ENCODE results near the gene ADH1C. TPM values are rescaled to one million over a fixed set of nuclear protein-coding genes. Genes with fewer than 3 reads are reported as not detected.

ADH1C gene
- total and polyA plus RNA-seq, 8 donors, result 1.2 to 26.4 (median 22.1) TPM

GRCh38 chr4:99341426-99341825 lies 11.1 kb downstream of the ADH1C start:
- intact Hi-C loops (cut with DNase I), result no loop called here
- TF ChIP-seq CTCF (IDR thresholded peaks at IDR 0.05), result no peak

GRCh38 chr4:99339172-99339571 lies 13.4 kb downstream of the ADH1C start:
- intact Hi-C loops (cut with DNase I), result no loop called here
- Histone ChIP-seq H3K36me3 (no peaks in the 10 kb centered on the region), H3K27ac (no peak overlapping the region), H3K27me3 (no peaks in the 10 kb centered on the region), H3K9me3 (no peaks in the 10 kb centered on the region), H3K4me3 (no peak overlapping the region), H3K4me1 (no peaks in the 10 kb centered on the region)
- DNase-seq (no peak), ATAC-seq (no peak)
- TF ChIP-seq CTCF (IDR thresholded peaks at IDR 0.05), result no peak

More at GRCh38 chr4:99341426-99341825, 11.1 kb downstream of the ADH1C start:
- DNase-seq (no peak), ATAC-seq (no peak)
- Histone ChIP-seq H3K4me3 (no peak overlapping the region), H3K9me3 (no peaks in the 10 kb centered on the region), H3K36me3 (no peaks in the 10 kb centered on the region), H3K27ac (no peak overlapping the region), H3K4me1 (no peaks in the 10 kb centered on the region), H3K27me3 (no peaks in the 10 kb centered on the region)

- Histone ChIP-seq H3K4me1 (no peaks in the 10 kb centered on the region), H3K27ac (no peak overlapping the region), H3K4me3 (no peak overlapping the region), H3K36me3 (no peaks in the 10 kb centered on the region), H3K27me3 (no peaks in the 10 kb centered on the region), H3K9me3 (peaks cover 0 to 3% of the 10 kb centered on the region in 2 donors)
- ATAC-seq (no peak), DNase-seq (no peak)
- intact Hi-C loops (cut with DNase I), result no loop called here
- no peak for TF ChIP-seq CTCF (IDR thresholded peaks at IDR 0.05)
Measured at GRCh38 chr4:99336553-99336952, 16.0 kb downstream of the ADH1C start.

- Histone ChIP-seq H3K9me3 (peaks cover 0 to 3% of the 10 kb centered on the region in 2 donors), H3K27me3 (no peaks in the 10 kb centered on the region), H3K36me3 (no peaks in the 10 kb centered on the region), H3K4me3 (no peak overlapping the region), H3K4me1 (no peaks in the 10 kb centered on the region), H3K27ac (no peak overlapping the region)
- intact Hi-C loops (cut with DNase I), result no loop called here
- ATAC-seq (no peak), DNase-seq (no peak)
- no peak for TF ChIP-seq CTCF (IDR thresholded peaks at IDR 0.05)
Measured at GRCh38 chr4:99334880-99335279, 17.7 kb downstream of the ADH1C start.

GRCh38 chr4:99330648-99331047 lies 21.9 kb downstream of the ADH1C start:
- no peak for ATAC-seq
- H3K27me3 ChIP-seq, result no peaks in the 10 kb centered on the region
- DNase-seq, result no peak
- TF ChIP-seq CTCF (IDR thresholded peaks at IDR 0.05), result no peak
- H3K4me3 ChIP-seq, result no peak overlapping the region
- H3K36me3 ChIP-seq, result no peaks in the 10 kb centered on the region
- peaks cover 0 to 14% of the 10 kb centered on the region in 2 donors for H3K9me3 ChIP-seq
- intact Hi-C loops (cut with DNase I), result no loop called here
- H3K27ac ChIP-seq, result no peak overlapping the region
- H3K4me1 ChIP-seq, result no peaks in the 10 kb centered on the region

Measured in left lung (tissue), 10 donors.